Breast epithelium (tissue), 4 donors: ENCODE results near the gene FCRL6. TPM values are rescaled to one million over a fixed set of nuclear protein-coding genes. Genes with fewer than 3 reads are reported as not detected.

Experiments used
- DNase-seq, 2 donors: peaks; one replicate each; pipeline ENCODE4 v3.0.0-alpha.2; 2019; ENCODE audit warnings: low spot score in 2 of 2
- H3K27ac ChIP-seq, 2 donors: fragments of 200-600 bp; sonication (generic) in 1 of 2; one replicate each; pipeline ENCODE4 v1.5.1; 2016 to 2019; ENCODE audit warnings: mild to moderate bottlenecking in 1 of 2
- H3K27me3 ChIP-seq, 2 donors: fragments of 200-600 bp; sonication (generic) in 1 of 2; one replicate each; pipeline versions ENCODE4 v1.5.1 to v1.6.0; 2017 to 2019; ENCODE audit warnings: control low read depth in 1 of 2, mild to moderate bottlenecking in 1 of 2
- H3K36me3 ChIP-seq: fragments of 200-600 bp; one replicate; pipeline ENCODE4 v1.5.1; 2019
- H3K4me1 ChIP-seq, 2 donors: fragments of 200-600 bp; sonication (generic); one replicate each; pipeline ENCODE4 v1.5.1; 2016 to 2019; ENCODE audit warnings: control low read depth in 1 of 2
- H3K4me3 ChIP-seq, 3 donors: fragments of 200-600 bp; sonication (generic); 1 replicate in 2 of 3; 2 replicates in 1 of 3; pipeline ENCODE4 v1.5.1; 2016 to 2019; ENCODE audit warnings: mild to moderate bottlenecking in 3 of 3, moderate library complexity in 2 of 3
- H3K9me3 ChIP-seq, 2 donors: fragments of 200-600 bp; sonication (generic) in 1 of 2; one replicate each; pipeline ENCODE4 v1.5.1; 2016 to 2019; ENCODE audit warnings: control low read depth in 1 of 2
- CTCF ChIP-seq, 3 donors: fragments of 450-650 bp; IDR thresholded peaks; one replicate each; pipeline ENCODE4 v1.5.1; 2016 to 2017; ENCODE audit warnings: antibody characterized with exemption in 3 of 3, mild to moderate bottlenecking in 3 of 3, moderate library complexity in 3 of 3
- POLR2A ChIP-seq: fragments of 450-650 bp; IDR thresholded peaks from one replicate; pipeline ENCODE4 v1.6.1; 2016; ENCODE audit warnings: antibody characterized with exemption, mild to moderate bottlenecking, moderate library complexity
- POLR2AphosphoS5 ChIP-seq, 3 donors: sonication (generic); formaldehyde crosslinking; IDR thresholded peaks; one replicate each; pipeline ENCODE4 v1.6.1; 2017; ENCODE audit warnings: antibody characterized with exemption in 3 of 3
- intact Hi-C: fragments of 100-400 bp; cut with DNase I; formaldehyde crosslinking; loops from one replicate; pipeline ENCODE4 v1.15.1; 2023; ENCODE audit warnings: low total_unique reads
- total RNA-seq, 3 donors: library from RNA; depleted of rRNA; stranded (reverse); fragments of >200 nt; gene quantifications; one replicate each; pipeline ENCODE4 v1.1.0, GENCODE V29; 2016

Gene FCRL6
- total RNA-seq, 3 donors from 2014 or later, result 0.80 to 2.8 (median 0.98) TPM

DNA sequence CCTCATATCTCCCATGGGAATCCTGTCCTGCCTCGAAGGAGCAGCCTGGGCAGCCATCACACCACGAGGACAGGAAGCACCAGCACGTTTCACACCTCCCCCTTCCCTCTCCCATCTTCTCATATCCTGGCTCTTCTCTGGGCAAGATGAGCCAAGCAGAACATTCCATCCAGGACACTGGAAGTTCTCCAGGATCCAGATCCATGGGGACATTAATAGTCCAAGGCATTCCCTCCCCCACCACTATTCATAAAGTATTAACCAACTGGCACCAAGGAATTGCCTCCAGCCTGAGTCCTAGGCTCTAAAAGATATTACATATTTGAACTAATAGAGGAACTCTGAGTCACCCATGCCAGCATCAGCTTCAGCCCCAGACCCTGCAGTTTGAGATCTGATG is 33.2 kb downstream of the FCRL6 start:
- intact Hi-C loops, result no loop called here
- H3K27ac ChIP-seq, result no peak overlapping the region
- H3K36me3 ChIP-seq, result no peaks in the 10 kb centered on the region

DNA sequence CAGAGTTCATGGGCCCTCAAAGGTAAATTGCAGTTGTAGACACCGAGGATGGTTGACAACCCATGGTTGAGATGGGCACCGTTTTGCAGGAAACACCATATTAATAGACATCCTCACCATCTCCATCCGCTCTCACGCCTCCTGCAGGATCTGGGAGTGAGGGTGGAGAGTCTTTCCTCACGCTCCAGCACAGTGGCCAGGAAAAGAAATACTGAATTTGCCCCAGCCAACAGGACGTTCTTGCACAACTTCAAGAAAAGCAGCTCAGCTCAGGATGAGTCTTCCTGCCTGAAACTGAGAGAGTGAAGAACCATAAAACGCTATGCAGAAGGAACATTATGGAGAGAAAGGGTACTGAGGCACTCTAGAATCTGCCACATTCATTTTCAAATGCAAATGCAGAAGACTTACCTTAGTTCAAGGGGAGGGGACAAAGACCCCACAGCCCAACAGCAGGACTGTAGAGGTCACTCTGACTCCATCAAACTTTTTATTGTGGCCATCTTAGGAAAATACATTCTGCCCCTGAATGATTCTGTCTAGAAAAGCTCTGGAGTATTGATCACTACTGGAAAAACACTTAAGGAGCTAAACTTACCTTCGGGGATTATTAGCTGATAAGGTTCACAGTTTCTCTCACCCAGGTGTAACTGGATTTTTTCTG is 33.8 kb downstream of the FCRL6 start:
- H3K36me3 ChIP-seq, result no peaks in the 10 kb centered on the region
- no peaks in the 10 kb centered on the region for H3K27me3 ChIP-seq
- no peaks in the 10 kb centered on the region for H3K4me1 ChIP-seq
- no peaks in the 10 kb centered on the region for H3K9me3 ChIP-seq
- no peak overlapping the region for H3K4me3 ChIP-seq
- no peak overlapping the region for H3K27ac ChIP-seq
- DNase-seq, result no peak
- intact Hi-C loops, result no loop called here
- TF ChIP-seq CTCF (IDR thresholded peaks at IDR 0.05), result no peak
- TF ChIP-seq POLR2A, result no peak
- no peak for TF ChIP-seq POLR2AphosphoS5 (IDR thresholded peaks at IDR 0.05)

More for the DNA sequence above, 33.2 kb downstream of the FCRL6 start:
- Histone ChIP-seq H3K27me3 (no peaks in the 10 kb centered on the region), H3K4me3 (no peak overlapping the region), H3K4me1 (no peaks in the 10 kb centered on the region), H3K9me3 (no peaks in the 10 kb centered on the region)
- TF ChIP-seq CTCF (IDR thresholded peaks at IDR 0.05), result no peak
- no peak for TF ChIP-seq POLR2AphosphoS5 (IDR thresholded peaks at IDR 0.05)
- TF ChIP-seq POLR2A, result no peak
- DNase-seq, result no peak

GRCh38 chr1:159838715-159839114 is 36.6 kb downstream of the FCRL6 start:
- DNase-seq, result no peak
- no peaks in the 10 kb centered on the region for H3K36me3 ChIP-seq
- intact Hi-C loops, result no loop called here

DNA sequence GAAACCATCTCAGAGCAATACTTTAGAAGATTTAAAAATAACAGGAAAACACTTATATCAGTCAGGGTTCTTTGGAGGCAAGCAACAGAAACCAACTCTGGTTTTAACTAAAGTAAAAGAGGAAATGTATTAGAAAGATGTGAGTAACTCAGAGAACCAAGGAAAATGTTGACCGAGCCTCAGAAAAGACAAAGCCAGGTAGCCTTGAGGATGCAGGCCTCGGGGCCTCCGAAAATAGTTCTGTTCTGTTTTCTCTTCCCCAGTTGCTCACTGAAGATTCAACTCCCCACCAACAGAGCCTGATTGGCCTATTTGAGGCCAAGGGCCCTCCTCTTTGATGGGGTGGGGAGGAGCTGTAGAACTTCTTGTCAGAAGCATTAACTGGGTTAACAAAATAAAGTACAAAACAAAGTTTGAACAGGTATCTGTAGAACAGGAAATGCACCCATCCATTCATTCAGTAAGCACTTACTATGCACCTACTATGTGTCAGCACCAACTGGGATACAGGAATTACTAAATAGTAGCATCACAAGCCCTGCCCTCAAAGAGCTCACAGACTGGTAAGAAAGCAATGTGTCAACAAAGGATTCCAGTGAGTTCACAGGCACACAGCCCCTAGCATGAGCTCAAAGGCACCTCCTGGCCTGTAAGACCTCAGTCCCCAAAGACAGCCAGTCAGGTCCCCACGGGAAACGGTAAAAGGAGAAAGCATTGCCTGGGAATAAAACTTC is 37.1 kb downstream of the FCRL6 start:
- no peak for DNase-seq
- H3K4me1 ChIP-seq, result no peaks in the 10 kb centered on the region
- intact Hi-C loops, result no loop called here
- no peak for TF ChIP-seq POLR2AphosphoS5 (IDR thresholded peaks at IDR 0.05)
- no peak for TF ChIP-seq POLR2A
- TF ChIP-seq CTCF (IDR thresholded peaks at IDR 0.05), result no peak
- no peaks in the 10 kb centered on the region for H3K9me3 ChIP-seq
- H3K4me3 ChIP-seq, result no peak overlapping the region
- H3K27ac ChIP-seq, result no peak overlapping the region
- H3K27me3 ChIP-seq, result no peaks in the 10 kb centered on the region
- no peaks in the 10 kb centered on the region for H3K36me3 ChIP-seq

More at GRCh38 chr1:159838715-159839114, 36.6 kb downstream of the FCRL6 start:
- Histone ChIP-seq H3K4me3 (no peak overlapping the region), H3K27ac (no peak overlapping the region), H3K4me1 (no peaks in the 10 kb centered on the region), H3K9me3 (no peaks in the 10 kb centered on the region), H3K27me3 (no peaks in the 10 kb centered on the region)
- no peak for TF ChIP-seq CTCF (IDR thresholded peaks at IDR 0.05)
- TF ChIP-seq POLR2AphosphoS5 (IDR thresholded peaks at IDR 0.05), result no peak
- TF ChIP-seq POLR2A, result no peak

DNA sequence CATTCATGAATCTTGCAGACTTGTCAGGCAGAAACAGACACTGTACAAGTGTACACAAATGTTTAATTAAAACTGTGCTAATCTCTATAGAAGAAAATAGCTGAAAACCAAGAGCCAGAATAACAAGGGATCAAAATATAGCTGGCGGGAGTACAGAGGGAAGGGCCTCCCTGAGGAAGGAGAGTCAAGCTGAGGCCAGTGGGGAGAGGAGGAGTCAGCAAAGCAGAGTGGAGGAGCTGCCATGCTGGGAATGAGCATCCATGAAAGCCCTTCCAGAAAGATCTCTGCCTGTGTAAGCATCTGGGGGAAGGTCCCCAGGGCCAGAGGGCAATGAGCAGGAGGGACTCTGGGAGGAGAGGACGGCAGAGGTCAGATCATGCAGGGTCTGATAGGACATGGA is 39.6 kb downstream of the FCRL6 start:
- TF ChIP-seq CTCF (IDR thresholded peaks at IDR 0.05) (no peak), POLR2A (no peak), POLR2AphosphoS5 (IDR thresholded peaks at IDR 0.05) (no peak)
- intact Hi-C loops, result no loop called here
- no peak overlapping the region for H3K27ac ChIP-seq
- H3K4me3 ChIP-seq, result no peak overlapping the region
- H3K9me3 ChIP-seq, result no peaks in the 10 kb centered on the region
- DNase-seq, result no peak
- no peaks in the 10 kb centered on the region for H3K4me1 ChIP-seq
- no peaks in the 10 kb centered on the region for H3K27me3 ChIP-seq
- H3K36me3 ChIP-seq, result no peaks in the 10 kb centered on the region
